GM23338 (cell line): ENCODE results near the gene CCL15. TPM values are rescaled to one million over a fixed set of nuclear protein-coding genes. Genes with fewer than 3 reads are reported as not detected.

Source experiments
- EZH2 ChIP-seq: fragments of 200-600 bp; sonication (generic); IDR thresholded peaks from one replicate; pipeline ENCODE4 v1.8.0; 2017; ENCODE audit warnings: antibody characterized with exemption, mild to moderate bottlenecking, low read depth; ENCODE audit not compliant: unreplicated experiment
- JUNB ChIP-seq: IDR thresholded peaks from one replicate; pipeline ENCODE4 v1.6.1; 2016; ENCODE audit warnings: antibody characterized with exemption; ENCODE audit not compliant: unreplicated experiment
- STAT1 ChIP-seq: IDR thresholded peaks from one replicate; pipeline ENCODE4 v1.6.1; 2016; ENCODE audit warnings: antibody characterized with exemption; ENCODE audit not compliant: unreplicated experiment
- polyA plus RNA-seq: library from polyadenylated mRNA; unstranded; fragments of >200 nt; fragmentation: Nextera tagmentation; extraction: Ambion mirVana; gene quantifications from 2 replicates; pipeline ENCODE4 v1.2.1, GENCODE V29; 2016
- total RNA-seq: library from RNA; depleted of rRNA; stranded (reverse); fragments of >200 nt; shearing (Covaris generic); gene quantifications from 2 replicates; pipeline ENCODE4 v1.2.3, GENCODE V29; 2014
- TF ChIP-seq, protein P1 (sequence below): IDR thresholded peaks from one replicate; pipeline ENCODE4 v1.6.1; 2018; ENCODE audit warnings: antibody characterized with exemption; ENCODE audit not compliant: unreplicated experiment
- TF ChIP-seq, protein P2 (sequence below): fragments of 250-450 bp; sonication (Bioruptor Pico); IDR thresholded peaks from 2 replicates; pipeline ENCODE4 v1.5.0; 2020; ENCODE audit warnings: mild to moderate bottlenecking, moderate library complexity

Gene CCL15
- total and polyA plus RNA-seq, 2 experiments from 2014 or later = not detected

GRCh38 chr17:35984140-35984539 is 17.2 kb downstream of the CCL15 start (continued):
- TF ChIP-seq, protein P1, sequence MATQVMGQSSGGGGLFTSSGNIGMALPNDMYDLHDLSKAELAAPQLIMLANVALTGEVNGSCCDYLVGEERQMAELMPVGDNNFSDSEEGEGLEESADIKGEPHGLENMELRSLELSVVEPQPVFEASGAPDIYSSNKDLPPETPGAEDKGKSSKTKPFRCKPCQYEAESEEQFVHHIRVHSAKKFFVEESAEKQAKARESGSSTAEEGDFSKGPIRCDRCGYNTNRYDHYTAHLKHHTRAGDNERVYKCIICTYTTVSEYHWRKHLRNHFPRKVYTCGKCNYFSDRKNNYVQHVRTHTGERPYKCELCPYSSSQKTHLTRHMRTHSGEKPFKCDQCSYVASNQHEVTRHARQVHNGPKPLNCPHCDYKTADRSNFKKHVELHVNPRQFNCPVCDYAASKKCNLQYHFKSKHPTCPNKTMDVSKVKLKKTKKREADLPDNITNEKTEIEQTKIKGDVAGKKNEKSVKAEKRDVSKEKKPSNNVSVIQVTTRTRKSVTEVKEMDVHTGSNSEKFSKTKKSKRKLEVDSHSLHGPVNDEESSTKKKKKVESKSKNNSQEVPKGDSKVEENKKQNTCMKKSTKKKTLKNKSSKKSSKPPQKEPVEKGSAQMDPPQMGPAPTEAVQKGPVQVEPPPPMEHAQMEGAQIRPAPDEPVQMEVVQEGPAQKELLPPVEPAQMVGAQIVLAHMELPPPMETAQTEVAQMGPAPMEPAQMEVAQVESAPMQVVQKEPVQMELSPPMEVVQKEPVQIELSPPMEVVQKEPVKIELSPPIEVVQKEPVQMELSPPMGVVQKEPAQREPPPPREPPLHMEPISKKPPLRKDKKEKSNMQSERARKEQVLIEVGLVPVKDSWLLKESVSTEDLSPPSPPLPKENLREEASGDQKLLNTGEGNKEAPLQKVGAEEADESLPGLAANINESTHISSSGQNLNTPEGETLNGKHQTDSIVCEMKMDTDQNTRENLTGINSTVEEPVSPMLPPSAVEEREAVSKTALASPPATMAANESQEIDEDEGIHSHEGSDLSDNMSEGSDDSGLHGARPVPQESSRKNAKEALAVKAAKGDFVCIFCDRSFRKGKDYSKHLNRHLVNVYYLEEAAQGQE = no peak
- TF ChIP-seq STAT1 = no peak
- TF ChIP-seq, protein P2, sequence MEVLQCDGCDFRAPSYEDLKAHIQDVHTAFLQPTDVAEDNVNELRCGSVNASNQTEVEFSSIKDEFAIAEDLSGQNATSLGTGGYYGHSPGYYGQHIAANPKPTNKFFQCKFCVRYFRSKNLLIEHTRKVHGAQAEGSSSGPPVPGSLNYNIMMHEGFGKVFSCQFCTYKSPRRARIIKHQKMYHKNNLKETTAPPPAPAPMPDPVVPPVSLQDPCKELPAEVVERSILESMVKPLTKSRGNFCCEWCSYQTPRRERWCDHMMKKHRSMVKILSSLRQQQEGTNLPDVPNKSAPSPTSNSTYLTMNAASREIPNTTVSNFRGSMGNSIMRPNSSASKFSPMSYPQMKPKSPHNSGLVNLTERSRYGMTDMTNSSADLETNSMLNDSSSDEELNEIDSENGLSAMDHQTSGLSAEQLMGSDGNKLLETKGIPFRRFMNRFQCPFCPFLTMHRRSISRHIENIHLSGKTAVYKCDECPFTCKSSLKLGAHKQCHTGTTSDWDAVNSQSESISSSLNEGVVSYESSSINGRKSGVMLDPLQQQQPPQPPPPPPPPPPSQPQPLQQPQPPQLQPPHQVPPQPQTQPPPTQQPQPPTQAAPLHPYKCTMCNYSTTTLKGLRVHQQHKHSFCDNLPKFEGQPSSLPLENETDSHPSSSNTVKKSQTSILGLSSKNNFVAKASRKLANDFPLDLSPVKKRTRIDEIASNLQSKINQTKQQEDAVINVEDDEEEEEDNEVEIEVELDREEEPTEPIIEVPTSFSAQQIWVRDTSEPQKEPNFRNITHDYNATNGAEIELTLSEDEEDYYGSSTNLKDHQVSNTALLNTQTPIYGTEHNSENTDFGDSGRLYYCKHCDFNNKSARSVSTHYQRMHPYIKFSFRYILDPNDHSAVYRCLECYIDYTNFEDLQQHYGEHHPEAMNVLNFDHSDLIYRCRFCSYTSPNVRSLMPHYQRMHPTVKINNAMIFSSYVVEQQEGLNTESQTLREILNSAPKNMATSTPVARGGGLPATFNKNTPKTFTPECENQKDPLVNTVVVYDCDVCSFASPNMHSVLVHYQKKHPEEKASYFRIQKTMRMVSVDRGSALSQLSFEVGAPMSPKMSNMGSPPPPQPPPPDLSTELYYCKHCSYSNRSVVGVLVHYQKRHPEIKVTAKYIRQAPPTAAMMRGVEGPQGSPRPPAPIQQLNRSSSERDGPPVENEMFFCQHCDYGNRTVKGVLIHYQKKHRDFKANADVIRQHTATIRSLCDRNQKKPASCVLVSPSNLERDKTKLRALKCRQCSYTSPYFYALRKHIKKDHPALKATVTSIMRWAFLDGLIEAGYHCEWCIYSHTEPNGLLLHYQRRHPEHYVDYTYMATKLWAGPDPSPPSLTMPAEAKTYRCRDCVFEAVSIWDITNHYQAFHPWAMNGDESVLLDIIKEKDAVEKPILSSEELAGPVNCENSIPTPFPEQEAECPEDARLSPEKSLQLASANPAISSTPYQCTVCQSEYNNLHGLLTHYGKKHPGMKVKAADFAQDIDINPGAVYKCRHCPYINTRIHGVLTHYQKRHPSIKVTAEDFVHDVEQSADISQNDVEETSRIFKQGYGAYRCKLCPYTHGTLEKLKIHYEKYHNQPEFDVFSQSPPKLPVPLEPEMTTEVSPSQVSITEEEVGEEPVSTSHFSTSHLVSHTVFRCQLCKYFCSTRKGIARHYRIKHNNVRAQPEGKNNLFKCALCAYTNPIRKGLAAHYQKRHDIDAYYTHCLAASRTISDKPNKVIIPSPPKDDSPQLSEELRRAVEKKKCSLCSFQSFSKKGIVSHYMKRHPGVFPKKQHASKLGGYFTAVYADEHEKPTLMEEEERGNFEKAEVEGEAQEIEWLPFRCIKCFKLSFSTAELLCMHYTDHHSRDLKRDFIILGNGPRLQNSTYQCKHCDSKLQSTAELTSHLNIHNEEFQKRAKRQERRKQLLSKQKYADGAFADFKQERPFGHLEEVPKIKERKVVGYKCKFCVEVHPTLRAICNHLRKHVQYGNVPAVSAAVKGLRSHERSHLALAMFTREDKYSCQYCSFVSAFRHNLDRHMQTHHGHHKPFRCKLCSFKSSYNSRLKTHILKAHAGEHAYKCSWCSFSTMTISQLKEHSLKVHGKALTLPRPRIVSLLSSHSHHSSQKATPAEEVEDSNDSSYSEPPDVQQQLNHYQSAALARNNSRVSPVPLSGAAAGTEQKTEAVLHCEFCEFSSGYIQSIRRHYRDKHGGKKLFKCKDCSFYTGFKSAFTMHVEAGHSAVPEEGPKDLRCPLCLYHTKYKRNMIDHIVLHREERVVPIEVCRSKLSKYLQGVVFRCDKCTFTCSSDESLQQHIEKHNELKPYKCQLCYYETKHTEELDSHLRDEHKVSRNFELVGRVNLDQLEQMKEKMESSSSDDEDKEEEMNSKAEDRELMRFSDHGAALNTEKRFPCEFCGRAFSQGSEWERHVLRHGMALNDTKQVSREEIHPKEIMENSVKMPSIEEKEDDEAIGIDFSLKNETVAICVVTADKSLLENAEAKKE (CRISPR knock-in tag) = no peak
- no peak for TF ChIP-seq JUNB
- TF ChIP-seq EZH2 = no peak
